WERI-Rb-1 (cell line): ENCODE measurements around the gene GABBR2.

ENCODE experiments used
- DNase-seq: peaks from one replicate; pipeline ENCODE4 v3.0.0-alpha.2; 2020
- H3K27ac ChIP-seq: fragments of 250-450 bp; sonication (Bioruptor Pico); 2 replicates; pipeline ENCODE4 v1.5.1; 2020; ENCODE audit warnings: mild to moderate bottlenecking, moderate library complexity
- H3K27me3 ChIP-seq: fragments of 250-450 bp; sonication (Bioruptor Pico); 2 replicates; pipeline ENCODE4 v1.5.1; 2021; ENCODE audit warnings: mild to moderate bottlenecking, low read depth, moderate library complexity; ENCODE audit not compliant: insufficient read depth, severe bottlenecking
- H3K36me3 ChIP-seq: fragments of 250-450 bp; sonication (Bioruptor Pico); 2 replicates; pipeline ENCODE4 v1.5.1; 2020; ENCODE audit warnings: mild to moderate bottlenecking, moderate library complexity
- H3K4me3 ChIP-seq: 2 replicates; pipeline ENCODE4 v1.5.1; 2011; ENCODE audit warnings: low read depth, mild to moderate bottlenecking, control low read depth, low read length
- H3K9me3 ChIP-seq: fragments of 250-450 bp; sonication (Bioruptor Pico); 2 replicates; pipeline ENCODE4 v1.5.1; 2021; ENCODE audit warnings: mild to moderate bottlenecking, moderate library complexity; ENCODE audit not compliant: severe bottlenecking
- CTCF ChIP-seq: IDR thresholded peaks from 2 replicates; pipeline ENCODE4 v1.5.1; 2011; ENCODE audit warnings: low read depth, mild to moderate bottlenecking, control low read depth, inconsistent platforms, low read length

Gene GABBR2

DNA sequence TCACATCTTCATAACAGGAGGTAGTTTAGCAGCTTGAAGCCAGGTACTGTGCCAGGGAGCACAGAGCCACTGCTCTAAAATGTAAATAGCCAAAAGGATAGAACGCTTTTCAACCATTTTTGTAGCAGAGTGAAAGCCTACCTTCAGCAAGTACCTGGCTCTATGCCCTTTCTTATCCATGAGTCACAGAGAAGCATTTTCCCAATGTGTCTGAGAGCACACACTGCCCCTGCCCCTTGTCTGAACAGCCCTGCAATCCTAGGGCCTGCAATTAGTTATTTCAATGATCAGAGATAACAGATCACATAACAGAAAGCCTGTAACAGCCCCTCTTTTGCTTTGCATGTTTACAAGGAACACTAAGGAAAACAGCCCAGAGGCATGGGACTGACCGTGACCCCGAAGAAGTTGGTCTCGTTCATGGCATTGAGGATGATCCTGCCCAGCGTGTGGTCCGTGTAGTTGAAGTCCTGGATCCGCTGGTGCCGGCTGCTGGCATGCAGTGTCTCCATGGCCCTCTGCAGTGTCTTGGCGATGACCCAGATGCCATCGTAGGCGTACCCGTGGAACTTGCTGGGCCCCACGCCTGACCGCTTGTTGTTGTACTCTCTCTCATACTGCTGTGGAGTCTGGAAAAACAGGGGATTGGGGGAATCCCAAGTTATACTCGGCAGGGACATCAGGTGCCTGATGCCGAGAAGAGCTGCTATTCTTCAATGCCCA lies 255.0 kb downstream of the GABBR2 start:
- TF ChIP-seq CTCF = no peak
- Histone ChIP-seq H3K27me3 (no peaks in the 10 kb centered on the region), H3K36me3 (peaks cover 92% of the 10 kb centered on the region), H3K4me3 (no peak overlapping the region), H3K9me3 (peaks cover 3% of the 10 kb centered on the region), H3K27ac (no peak overlapping the region)
- no peak for DNase-seq

- TF ChIP-seq CTCF = no peak
- no peaks in the 10 kb centered on the region for H3K27me3 ChIP-seq
- H3K36me3 ChIP-seq = peaks cover 82% of the 10 kb centered on the region
- no peak overlapping the region for H3K27ac ChIP-seq
- no peak for DNase-seq
- H3K9me3 ChIP-seq = peaks cover 3% of the 10 kb centered on the region
- H3K4me3 ChIP-seq = no peak overlapping the region
Measured at GRCh38 chr9:98451576-98451975, 257.2 kb downstream of the GABBR2 start.

GRCh38 chr9:98450496-98450895 lies 258.2 kb downstream of the GABBR2 start:
- H3K27me3 ChIP-seq = no peaks in the 10 kb centered on the region
- H3K36me3 ChIP-seq = peaks cover 77% of the 10 kb centered on the region
- no peak overlapping the region for H3K27ac ChIP-seq
- DNase-seq = no peak
- TF ChIP-seq CTCF = no peak
- H3K4me3 ChIP-seq = no peak overlapping the region
- peaks cover 3% of the 10 kb centered on the region for H3K9me3 ChIP-seq

DNA sequence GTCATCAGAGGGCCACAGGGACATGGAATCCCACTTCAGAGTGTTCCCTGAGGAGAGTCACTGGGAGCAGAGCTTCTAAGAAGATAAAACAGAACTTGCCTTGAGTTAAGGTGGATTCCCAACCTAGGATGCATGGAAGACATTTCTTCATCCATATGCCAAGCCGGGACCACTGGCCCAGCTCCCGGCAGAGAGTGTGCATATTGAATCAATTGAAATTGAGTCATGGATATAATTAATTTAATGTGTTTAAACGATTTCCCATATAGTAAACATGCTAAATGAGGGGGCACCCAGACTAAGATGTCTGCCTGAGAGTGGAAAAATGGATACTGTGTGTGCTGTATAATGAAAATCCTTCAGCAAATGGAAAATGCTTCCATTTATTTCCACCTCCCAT lies 258.9 kb downstream of the GABBR2 start:
- no peak for DNase-seq
- Histone ChIP-seq H3K36me3 (peaks cover 71% of the 10 kb centered on the region), H3K27me3 (no peaks in the 10 kb centered on the region), H3K27ac (no peak overlapping the region), H3K4me3 (no peak overlapping the region), H3K9me3 (peaks cover 3% of the 10 kb centered on the region)
- no peak for TF ChIP-seq CTCF

DNA sequence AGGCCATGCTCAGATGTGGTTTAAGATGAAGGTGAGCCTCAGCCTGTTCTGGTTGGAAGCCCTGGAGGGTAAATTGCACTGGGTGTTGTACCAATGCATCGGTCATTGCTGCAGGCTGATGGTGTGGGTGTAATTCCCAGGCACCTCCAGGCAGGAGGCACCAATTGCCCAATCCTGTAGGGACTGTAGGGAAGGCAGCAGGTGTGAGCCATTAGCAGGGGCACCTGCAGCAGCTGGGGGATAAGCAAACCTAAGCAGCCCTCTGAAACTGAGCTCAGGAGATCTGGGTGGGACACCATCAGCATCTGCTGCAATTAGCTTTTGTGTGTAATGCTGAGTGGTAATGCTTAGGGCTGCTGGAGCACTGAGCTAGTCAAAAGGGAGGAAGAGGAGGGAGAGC lies 263.2 kb downstream of the GABBR2 start:
- TF ChIP-seq CTCF = no peak
- Histone ChIP-seq H3K27ac (peak overlapping the region; percentile 78), H3K4me3 (no peak overlapping the region), H3K9me3 (no peaks in the 10 kb centered on the region), H3K27me3 (no peaks in the 10 kb centered on the region), H3K36me3 (peaks cover 43% of the 10 kb centered on the region)
- peak; percentile 58 for DNase-seq

GRCh38 chr9:98444601-98445000 lies 264.1 kb downstream of the GABBR2 start:
- Histone ChIP-seq H3K27me3 (no peaks in the 10 kb centered on the region), H3K4me3 (no peak overlapping the region), H3K36me3 (peaks cover 43% of the 10 kb centered on the region), H3K9me3 (no peaks in the 10 kb centered on the region), H3K27ac (peak overlapping the region; percentile 78)
- no peak for DNase-seq
- TF ChIP-seq CTCF = no peak
